SK-N-SH (cell line): ENCODE results near the gene ZNF507.

Source experiments
- CTCF ChIP-seq: fragments of 200-600 bp; sonication (generic); IDR thresholded peaks from 2 replicates; pipeline ENCODE4 v1.6.1; 2017; ENCODE audit warnings: antibody characterized with exemption, mild to moderate bottlenecking, moderate library complexity
- EP300 ChIP-seq, 2 experiments: IDR thresholded peaks; 2 replicates each; pipeline versions ENCODE4 v1.4.0 to v1.6.1; 2012; ENCODE audit warnings: borderline replicate concordance in 1 of 2, low read depth in 1 of 2, low read length in 1 of 2
- FOSL2 ChIP-seq: IDR thresholded peaks from 2 replicates; pipeline ENCODE4 v1.4.0; 2012; ENCODE audit warnings: low read depth, mild to moderate bottlenecking, moderate library complexity, borderline replicate concordance
- POLR2AphosphoS5 ChIP-seq: IDR thresholded peaks from 2 replicates; pipeline ENCODE4 v1.6.1; 2012; ENCODE audit warnings: low read depth, low read length
- RFX5 ChIP-seq: IDR thresholded peaks from 2 replicates; pipeline ENCODE4 v1.6.1; 2012; ENCODE audit warnings: mild to moderate bottlenecking, improper control_type of control experiment, low read length
- SIN3A ChIP-seq: IDR thresholded peaks from 2 replicates; pipeline ENCODE4 v1.6.1; 2012; ENCODE audit warnings: low read depth, mild to moderate bottlenecking, low read length, moderate library complexity, borderline replicate concordance
- SMC3 ChIP-seq: IDR thresholded peaks from 2 replicates; pipeline ENCODE4 v1.6.1; 2012; ENCODE audit warnings: low read depth, low read length, improper control_type of control experiment
- USF2 ChIP-seq: fragments of 150-350 bp; IDR thresholded peaks from 2 replicates; pipeline ENCODE4 v1.6.1; 2017; ENCODE audit warnings: antibody characterized with exemption, low read length, low read depth, borderline replicate concordance
- TF ChIP-seq, protein P1 (sequence below): IDR thresholded peaks from 2 replicates; pipeline ENCODE4 v1.4.0; 2012; ENCODE audit warnings: low read depth, borderline replicate concordance

- TF ChIP-seq RFX5 (no peak), SIN3A (no peak), EP300 (IDR thresholded peaks at IDR 0.05; ENCODE audit: borderline replicate concordance in 1 of 2, low read depth in 1 of 2, low read length in 1 of 2) (no peak), USF2 (no peak), CTCF (no peak), FOSL2 (no peak), SMC3 (no peak), POLR2AphosphoS5 (no peak)
- TF ChIP-seq, protein P1, sequence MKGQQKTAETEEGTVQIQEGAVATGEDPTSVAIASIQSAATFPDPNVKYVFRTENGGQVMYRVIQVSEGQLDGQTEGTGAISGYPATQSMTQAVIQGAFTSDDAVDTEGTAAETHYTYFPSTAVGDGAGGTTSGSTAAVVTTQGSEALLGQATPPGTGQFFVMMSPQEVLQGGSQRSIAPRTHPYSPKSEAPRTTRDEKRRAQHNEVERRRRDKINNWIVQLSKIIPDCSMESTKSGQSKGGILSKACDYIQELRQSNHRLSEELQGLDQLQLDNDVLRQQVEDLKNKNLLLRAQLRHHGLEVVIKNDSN = no peak
Measured at GRCh38 chr19:32322541-32322940, 22.9 kb upstream of the ZNF507 start.
